Caki2 (cell line): ENCODE data around the gene GMDS. TPM values are rescaled to one million over a fixed set of nuclear protein-coding genes. Genes with fewer than 3 reads are reported as not detected.
A peak's percentile ranks its signal among the peaks of the same experiment; 100 is the strongest.

Experiments used
- DNase-seq: peaks from one replicate; pipeline ENCODE4 v3.0.0-alpha.2; 2015; ENCODE audit warnings: low read depth
- in situ Hi-C: cut with HindIII; loops from 2 replicates; pipeline ENCODE4 v1.10.0; 2016; ENCODE audit warnings: low sequenced_read_pairs, low pct_unique_long_range_greater_than_20kb, mixed read lengths
- total RNA-seq: library from RNA; depleted of rRNA; stranded (reverse); fragments of >200 nt; shearing (Covaris generic); gene quantifications from 2 replicates; pipeline ENCODE4 v1.2.3, GENCODE V29; 2014; ENCODE audit warnings: low replicate concordance

Gene GMDS
- total RNA-seq, 1 experiment from 2014 or later, result 10.9 TPM

DNA sequence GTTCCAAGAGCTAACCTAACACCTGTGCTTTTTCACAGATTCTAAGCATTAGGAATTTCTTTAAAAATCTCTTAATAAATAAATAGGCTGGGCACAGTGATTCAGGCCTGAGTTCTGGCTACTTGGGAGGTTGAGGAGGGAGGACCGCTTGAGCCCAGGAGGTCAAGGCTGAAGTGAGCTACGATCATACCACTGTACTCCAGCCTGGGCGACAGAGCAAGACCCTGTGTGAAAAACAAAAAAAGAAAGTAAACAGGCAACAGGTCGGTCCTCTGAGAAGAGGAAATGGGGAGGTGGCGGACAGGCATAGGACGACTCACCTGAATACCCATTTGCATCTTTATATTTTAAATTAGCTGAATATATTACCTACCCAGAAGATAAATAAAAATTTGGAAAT is 26.5 kb downstream of the GMDS start:
- in situ Hi-C loops, result no loop called here

DNA sequence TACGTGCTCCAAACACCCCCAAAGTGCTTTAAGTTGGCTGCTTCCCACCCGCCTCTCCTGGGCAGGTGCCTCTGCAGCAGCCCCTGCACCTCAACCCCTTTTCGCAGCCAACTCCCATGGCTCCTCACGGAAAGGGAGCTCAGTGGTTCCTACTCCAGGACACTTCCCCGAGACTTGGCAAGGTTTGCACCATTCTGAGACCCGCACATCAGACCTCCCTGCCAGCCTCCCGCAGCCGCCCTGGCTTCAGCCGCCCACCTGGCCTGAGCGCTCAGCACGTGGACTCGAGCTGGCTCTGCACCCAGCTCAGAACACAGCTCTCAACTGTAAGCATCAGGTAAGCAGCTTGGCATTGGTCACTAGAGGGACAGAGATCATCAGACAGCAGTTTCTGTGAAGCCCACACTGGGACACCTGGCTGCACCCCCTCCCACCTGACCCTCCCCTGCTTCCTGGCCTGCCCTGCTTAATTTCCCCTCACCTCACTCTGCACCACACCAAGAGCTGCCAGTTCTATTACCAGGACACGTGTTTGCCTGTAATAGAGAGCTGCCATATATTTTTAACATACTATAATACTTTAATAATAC is 28.5 kb downstream of the GMDS start:
- DNase-seq, result no peak
- in situ Hi-C loops, result no loop called here

More for the DNA sequence above, 26.5 kb downstream of the GMDS start:
- no peak for DNase-seq

DNA sequence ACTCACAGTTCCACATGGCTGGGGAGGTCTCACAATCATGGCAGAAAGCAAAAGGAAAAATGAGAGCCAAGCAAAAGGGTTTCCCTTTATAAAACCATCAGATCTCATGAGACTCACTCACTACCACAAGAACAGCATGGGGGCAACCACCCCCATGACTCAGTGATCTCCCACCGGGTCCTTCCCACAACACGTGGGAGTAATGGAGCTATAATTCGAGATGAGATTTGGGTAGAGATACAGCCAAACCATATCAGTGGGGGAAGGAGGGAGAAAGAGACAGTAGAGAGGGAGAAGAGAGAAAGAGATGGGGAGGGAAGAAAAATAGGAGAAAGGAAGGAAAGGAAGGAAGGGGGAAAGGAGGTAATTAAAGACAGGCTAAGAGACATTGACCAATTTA is 30.1 kb downstream of the GMDS start:
- in situ Hi-C loops, result no loop called here
- no peak for DNase-seq

DNA sequence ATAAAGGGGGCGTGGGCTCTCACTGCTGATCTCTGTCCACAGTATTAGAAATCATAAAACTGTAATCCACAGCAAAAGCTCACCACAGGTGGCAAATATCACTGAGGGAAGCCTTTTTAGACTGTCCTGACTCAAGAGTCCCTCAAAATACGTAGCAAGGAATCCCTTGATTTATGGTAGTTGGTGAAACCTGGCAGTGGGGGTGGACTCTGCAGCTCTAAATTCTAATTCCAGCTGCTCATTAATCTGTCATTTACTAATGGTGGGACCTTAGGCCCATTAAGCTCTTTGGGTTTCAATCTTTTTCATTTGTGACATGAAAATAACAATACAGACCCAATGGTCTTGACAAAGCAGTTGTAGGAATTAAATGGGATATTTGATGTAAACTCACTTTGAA is 32.3 kb downstream of the GMDS start:
- in situ Hi-C loops, result no loop called here
- no peak for DNase-seq

GRCh38 chr6:2209226-2209809 is 36.1 kb downstream of the GMDS start:
- no peak for DNase-seq
- in situ Hi-C loops, result no loop called here

GRCh38 chr6:2208468-2208867 is 36.9 kb downstream of the GMDS start:
- no peak for DNase-seq
- in situ Hi-C loops, result no loop called here

GRCh38 chr6:2205396-2205795 is 40.0 kb downstream of the GMDS start:
- in situ Hi-C loops, result no loop called here
- DNase-seq, result no peak

- in situ Hi-C loops, result no loop called here
- no peak for DNase-seq
Measured at GRCh38 chr6:2204272-2204671, 41.1 kb downstream of the GMDS start.

DNA sequence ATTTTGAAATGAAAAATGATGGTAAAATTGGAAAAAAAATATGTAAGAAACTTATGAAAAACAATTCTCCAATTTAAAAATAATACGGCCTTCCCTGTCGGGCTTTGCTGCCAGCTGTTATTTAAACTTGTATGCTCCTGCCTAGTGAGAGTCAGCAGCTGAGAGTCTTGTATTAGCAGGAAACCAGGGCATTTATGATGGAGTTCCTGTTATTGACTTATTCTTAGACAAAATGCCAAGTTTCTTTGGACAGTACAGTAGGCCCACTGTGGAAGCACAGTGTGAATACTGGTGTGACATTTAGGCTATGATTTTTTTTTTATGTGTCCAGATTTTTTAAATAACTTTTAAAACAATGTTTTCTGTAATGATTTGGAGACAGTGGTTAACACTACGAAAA is 42.1 kb downstream of the GMDS start:
- DNase-seq, result no peak
- in situ Hi-C loops, result no loop called here

DNA sequence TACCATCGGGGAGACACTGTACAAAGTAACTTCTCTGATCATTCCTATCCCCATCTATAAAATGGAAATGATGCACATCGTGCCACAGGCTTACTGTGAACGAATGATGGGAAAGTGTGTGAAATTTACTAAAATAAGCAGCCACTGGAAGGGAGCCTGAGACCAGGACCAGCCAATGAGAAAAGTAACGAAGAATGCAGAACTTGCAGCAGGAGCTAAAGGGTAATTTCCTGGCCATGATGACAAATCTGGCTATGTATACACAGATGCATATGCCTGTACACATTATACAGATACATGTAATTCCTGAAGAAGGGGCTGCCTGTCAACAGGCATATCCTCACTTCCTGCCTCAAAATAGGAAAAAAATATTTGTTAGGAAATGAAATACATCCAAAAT is 47.4 kb downstream of the GMDS start:
- DNase-seq, result no peak
- in situ Hi-C loops, result no loop called here

DNA sequence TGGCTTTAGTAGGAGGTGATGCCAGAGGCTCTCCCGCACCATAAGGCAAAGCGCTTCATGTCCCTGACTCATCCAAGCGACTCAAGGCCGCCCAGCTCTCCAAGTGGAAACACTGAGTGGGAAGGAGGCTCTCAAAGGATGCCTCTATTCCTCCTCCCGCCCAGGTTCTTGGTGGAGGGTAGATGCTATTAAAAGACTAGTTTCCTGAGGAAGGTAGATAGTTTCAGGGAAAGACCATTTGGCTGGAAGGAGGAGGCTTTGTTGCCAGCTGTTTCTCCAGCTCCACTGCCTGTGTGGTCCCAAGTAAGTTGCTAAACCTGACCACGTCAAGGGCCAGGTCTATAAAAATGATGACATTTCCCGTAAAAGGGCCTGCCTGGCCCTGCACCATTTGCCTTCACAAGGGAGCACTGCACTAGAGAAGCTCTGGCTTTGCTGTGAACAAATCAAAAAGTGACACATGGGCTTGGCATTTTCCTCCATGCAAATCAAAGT is 48.2 kb downstream of the GMDS start:
- DNase-seq, result peak; percentile 21
- in situ Hi-C loops, result no loop called here

- DNase-seq, result peak; percentile 53
- in situ Hi-C loops, result no loop called here
Measured at GRCh38 chr6:2196079-2196679, 49.2 kb downstream of the GMDS start.

DNA sequence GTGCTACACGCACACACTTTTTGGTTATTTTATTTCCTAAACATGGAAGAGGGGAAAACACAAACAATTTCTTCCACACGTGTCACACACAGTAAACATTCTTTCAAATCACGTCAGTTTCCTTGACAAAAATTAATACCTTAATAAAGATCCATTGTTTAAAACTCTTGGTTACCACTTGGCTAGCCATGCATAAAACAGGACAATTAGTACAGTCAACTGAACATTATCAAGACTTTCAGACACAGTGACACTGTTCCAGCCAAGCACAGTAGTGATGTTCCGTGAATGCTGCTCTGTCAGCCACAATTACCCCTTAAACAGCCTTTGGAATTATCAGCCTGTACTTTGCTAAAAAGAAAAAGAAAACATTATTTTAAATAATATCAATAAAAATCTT is 50.8 kb downstream of the GMDS start:
- in situ Hi-C loops, result no loop called here
- DNase-seq, result peak; percentile 50

DNA sequence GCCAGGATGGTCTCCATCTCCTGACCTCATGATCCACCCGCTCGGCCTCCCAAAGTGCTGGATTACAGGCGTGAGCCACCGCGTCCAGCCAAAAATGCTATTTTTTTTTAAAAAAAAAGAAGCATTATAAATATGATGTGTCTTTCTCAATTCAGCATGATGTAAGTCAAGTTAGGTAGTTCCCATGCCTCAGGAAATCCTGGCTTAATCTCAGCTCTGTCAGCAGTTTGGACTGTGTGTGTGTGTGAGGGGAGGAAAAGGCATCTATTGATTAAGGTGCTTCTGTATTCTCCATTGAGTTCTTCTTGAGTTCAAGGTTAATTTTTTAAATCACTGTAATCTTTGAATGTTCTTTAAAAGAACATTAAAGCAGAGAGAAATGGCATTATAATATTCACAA is 51.5 kb downstream of the GMDS start:
- no peak for DNase-seq
- in situ Hi-C loops, result no loop called here

GRCh38 chr6:2192976-2193375 is 52.4 kb downstream of the GMDS start:
- in situ Hi-C loops, result no loop called here
- DNase-seq, result no peak

GRCh38 chr6:2191390-2191740 is 54.0 kb downstream of the GMDS start:
- no peak for DNase-seq
- in situ Hi-C loops, result no loop called here

DNA sequence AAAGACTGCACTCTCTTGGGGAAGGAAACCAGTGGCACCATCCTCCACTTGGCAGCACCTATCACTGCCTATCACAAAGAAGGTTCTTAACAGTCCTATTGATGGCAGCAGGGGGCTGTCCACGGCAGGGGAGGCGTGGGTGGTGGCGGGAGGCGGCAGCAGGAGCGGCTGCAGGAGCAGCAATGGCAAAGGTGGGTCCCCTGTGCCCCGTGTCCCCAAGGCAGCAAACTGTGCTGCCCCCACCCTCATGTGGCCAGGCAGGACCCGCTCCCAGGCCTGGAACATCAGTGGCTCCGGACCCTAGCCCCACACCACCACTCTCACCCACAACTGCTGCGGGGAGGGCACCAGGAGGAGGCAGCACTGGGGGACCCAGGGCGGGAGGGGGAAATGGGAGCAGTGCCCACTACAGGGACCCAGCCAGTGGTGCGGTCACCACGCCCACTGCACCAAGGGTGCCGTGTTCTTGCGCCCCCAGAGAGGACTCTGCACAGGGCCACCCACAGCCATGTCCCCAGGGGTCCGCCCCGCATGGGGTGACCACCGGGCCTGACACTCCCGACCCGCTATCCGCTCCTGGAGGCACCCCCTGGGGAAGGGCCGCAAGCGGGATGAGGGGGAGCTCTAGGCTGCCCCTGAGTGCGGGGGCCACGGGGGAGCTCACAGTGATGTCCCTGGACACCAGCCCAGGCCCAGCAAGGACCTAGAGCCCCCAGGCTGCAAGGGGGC is 54.6 kb downstream of the GMDS start:
- DNase-seq, result no peak
- in situ Hi-C loops, result no loop called here

- DNase-seq, result no peak
- in situ Hi-C loops, result no loop called here
Measured at GRCh38 chr6:2188856-2189384, 56.5 kb downstream of the GMDS start.

DNA sequence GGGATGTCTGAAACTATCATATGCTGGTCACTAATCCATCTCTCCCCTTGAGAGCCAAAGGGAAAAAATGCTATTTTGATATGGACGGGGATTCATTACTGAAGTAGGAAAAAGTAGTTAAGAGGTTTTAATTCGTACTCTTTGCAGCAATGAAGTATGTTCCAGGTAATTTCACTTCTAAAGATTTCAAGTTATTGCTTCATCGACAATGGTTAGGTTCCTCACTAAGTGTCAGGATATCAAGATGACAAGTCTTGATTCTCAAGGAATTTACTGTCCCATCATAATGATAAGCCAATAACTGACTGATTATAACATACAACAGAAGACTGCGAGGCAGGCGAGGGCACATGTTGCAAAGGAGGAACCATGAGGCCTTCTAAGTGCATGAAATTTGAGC is 57.0 kb downstream of the GMDS start:
- in situ Hi-C loops, result no loop called here
- no peak for DNase-seq
